ENCODE measurements around the gene SORCS2.

DNA sequence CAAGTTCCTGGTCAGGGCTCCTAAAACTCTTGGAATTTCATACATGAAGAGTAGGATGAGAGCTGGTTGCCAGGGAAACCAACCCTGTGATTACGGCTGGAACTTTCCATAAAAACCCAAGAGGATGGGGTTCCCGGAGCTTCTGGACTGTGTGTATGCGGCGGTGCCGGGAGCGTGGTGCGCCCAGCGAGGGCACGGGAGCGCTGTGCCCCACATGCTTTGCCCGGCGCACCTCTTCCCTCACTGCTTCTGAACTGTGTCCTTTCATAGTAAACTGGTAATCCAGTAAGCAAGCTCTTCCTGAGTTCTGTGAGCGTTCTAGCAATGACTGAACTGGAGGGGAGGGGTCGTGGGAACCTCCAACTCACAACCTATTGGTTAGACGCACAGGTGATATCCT, 594.7 kb downstream of the SORCS2 start:
- TF ChIP-seq, protein P1, sequence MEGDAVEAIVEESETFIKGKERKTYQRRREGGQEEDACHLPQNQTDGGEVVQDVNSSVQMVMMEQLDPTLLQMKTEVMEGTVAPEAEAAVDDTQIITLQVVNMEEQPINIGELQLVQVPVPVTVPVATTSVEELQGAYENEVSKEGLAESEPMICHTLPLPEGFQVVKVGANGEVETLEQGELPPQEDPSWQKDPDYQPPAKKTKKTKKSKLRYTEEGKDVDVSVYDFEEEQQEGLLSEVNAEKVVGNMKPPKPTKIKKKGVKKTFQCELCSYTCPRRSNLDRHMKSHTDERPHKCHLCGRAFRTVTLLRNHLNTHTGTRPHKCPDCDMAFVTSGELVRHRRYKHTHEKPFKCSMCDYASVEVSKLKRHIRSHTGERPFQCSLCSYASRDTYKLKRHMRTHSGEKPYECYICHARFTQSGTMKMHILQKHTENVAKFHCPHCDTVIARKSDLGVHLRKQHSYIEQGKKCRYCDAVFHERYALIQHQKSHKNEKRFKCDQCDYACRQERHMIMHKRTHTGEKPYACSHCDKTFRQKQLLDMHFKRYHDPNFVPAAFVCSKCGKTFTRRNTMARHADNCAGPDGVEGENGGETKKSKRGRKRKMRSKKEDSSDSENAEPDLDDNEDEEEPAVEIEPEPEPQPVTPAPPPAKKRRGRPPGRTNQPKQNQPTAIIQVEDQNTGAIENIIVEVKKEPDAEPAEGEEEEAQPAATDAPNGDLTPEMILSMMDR (IDR thresholded peaks at IDR 0.05; ENCODE audit: low read depth, low read length): no peak
- TF ChIP-seq MYC (IDR thresholded peaks at IDR 0.05; ENCODE audit: low read depth, low read length): no peak
- TF ChIP-seq, protein P2, sequence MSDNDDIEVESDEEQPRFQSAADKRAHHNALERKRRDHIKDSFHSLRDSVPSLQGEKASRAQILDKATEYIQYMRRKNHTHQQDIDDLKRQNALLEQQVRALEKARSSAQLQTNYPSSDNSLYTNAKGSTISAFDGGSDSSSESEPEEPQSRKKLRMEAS (IDR thresholded peaks at IDR 0.05; ENCODE audit: low read depth, low read length): no peak
